Effector memory CD4-positive, alpha-beta T cell (primary cell): ENCODE data around the gene LSAMP.
"Not testable (repeated sequence)": the region's sequence is repeated elsewhere in the genome, so short reads cannot be mapped to it uniquely, and the experiment has no call there.

Experiments
- DNase-seq, 3 donors: peaks; one replicate each; pipeline ENCODE4 v3.0.0-alpha.2; 2020
- H3K27ac ChIP-seq: 2 replicates; pipeline ENCODE4 v1.7.0; 2013; ENCODE audit warnings: mild to moderate bottlenecking, low read length, moderate library complexity; ENCODE audit not compliant: insufficient read depth, poor library complexity, severe bottlenecking
- H3K27me3 ChIP-seq: replicated peaks from 2 replicates; pipeline ENCODE4 v1.7.0; 2013; ENCODE audit warnings: mild to moderate bottlenecking, low read length; ENCODE audit not compliant: insufficient read depth, control insufficient read depth, poor library complexity, severe bottlenecking
- H3K36me3 ChIP-seq: 2 replicates; pipeline ENCODE4 v1.7.0; 2013; ENCODE audit warnings: mild to moderate bottlenecking, low read length, moderate library complexity; ENCODE audit not compliant: control insufficient read depth, insufficient read depth
- H3K4me1 ChIP-seq: 2 replicates; pipeline ENCODE4 v1.7.0; 2013; ENCODE audit warnings: low read length, mild to moderate bottlenecking; ENCODE audit not compliant: control insufficient read depth, insufficient read depth, poor library complexity, severe bottlenecking
- H3K4me3 ChIP-seq: 2 replicates; pipeline ENCODE4 v1.7.0; 2013; ENCODE audit warnings: low read length, low read depth, mild to moderate bottlenecking; ENCODE audit not compliant: insufficient read depth, poor library complexity, severe bottlenecking
- H3K9me3 ChIP-seq: 2 replicates; pipeline ENCODE4 v1.7.0; 2013; ENCODE audit warnings: mild to moderate bottlenecking, low read length, moderate library complexity; ENCODE audit not compliant: control insufficient read depth

Gene LSAMP

DNA sequence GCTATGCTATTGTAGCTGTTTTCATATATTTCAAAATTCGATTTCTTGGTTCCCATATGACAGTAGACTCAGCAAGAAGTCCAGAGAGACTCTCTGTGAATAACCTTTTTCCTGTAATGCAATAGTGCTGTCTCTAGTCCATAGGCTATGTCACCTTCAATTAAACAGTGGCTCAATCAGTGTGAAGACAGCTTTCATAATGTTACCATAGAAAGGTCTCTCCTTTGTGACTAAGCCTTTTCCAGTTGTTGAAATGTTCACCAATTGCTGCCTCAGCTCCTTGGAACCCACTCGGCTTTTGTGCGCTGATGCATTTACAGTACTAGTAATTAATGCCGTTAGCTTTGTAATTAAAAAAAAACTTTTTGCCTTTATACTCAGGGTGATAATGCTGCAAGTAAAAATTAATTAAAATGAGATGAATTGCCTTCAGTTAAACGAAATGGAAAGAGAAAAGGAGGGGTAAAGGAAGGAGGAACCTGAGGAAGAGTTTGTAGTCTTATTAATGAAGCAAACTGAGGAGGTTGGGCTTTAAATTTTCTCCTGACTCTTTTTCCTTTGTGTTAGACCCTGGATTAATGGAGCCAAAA is 214.8 kb downstream of the LSAMP start:
- Histone ChIP-seq H3K27ac (no peak overlapping the region), H3K36me3 (no peaks in the 10 kb centered on the region), H3K9me3 (no peaks in the 10 kb centered on the region), H3K27me3 (no peaks in the 10 kb centered on the region), H3K4me3 (no peak overlapping the region), H3K4me1 (no peaks in the 10 kb centered on the region)
- no peak for DNase-seq

DNA sequence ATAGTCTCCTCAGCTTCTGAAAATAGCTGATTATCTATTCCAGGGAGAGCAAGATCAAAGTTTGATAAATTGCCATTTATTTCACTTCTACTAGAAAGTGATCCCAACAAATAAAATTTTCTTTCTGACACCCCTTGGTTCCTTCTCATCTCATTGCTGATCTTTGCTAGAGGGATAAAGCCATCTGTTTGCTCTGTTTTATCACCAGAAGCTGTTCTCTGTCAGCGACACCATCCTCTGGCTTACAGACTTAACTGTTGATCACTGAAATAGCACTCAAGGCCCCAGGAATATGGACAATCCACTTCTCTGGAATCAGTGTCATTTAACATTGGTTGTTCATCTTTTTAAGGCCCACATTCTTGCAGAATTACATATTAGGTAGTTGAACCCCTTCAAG is 219.0 kb downstream of the LSAMP start:
- Histone ChIP-seq H3K36me3 (no peaks in the 10 kb centered on the region), H3K4me1 (no peaks in the 10 kb centered on the region), H3K4me3 (no peak overlapping the region), H3K27me3 (no peaks in the 10 kb centered on the region), H3K27ac (no peak overlapping the region), H3K9me3 (no peaks in the 10 kb centered on the region)
- DNase-seq = no peak

DNA sequence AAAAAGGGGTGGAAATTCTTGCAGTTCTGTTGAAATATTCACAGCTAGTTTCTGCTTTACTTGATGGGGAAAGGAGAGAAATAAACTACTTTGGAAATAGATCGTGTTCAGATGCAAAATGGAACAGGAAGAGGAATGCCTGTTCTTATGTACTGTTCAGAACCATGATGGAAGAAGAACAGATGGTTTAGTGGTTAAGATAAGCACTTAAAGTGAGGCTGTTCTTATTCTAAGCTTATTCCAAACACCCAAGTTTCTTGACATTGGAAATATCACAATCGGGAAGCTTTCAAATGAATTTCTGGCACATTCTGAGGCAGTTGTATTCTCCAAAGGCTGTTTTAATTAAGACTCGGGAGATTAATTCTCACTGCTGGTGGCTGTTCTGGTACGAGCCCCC is 228.5 kb downstream of the LSAMP start:
- Histone ChIP-seq H3K4me1 (no peaks in the 10 kb centered on the region), H3K36me3 (no peaks in the 10 kb centered on the region), H3K27ac (no peak overlapping the region), H3K4me3 (no peak overlapping the region), H3K9me3 (no peaks in the 10 kb centered on the region), H3K27me3 (no peaks in the 10 kb centered on the region)
- DNase-seq = no peak

DNA sequence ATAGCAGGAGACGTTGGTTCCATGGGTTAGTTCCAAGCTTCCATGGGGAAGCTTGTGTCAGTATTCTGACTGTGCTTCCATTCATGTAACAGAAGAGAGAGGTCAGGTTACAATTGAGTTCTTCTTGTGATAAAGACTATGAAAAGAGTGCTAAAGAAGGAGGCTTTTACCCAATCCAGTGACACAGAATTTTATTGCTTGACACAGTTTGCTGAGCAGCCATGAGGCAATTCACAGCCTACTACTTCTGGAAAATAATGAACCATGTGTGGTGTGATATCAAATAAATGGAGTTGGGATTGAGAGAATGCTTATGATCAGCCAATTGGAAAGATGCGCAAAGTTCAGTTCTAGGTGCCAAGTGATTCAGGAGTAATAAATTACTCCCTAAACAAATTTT is 233.4 kb downstream of the LSAMP start:
- no peak overlapping the region for H3K4me3 ChIP-seq
- no peak overlapping the region for H3K27ac ChIP-seq
- H3K27me3 ChIP-seq = no peaks in the 10 kb centered on the region
- DNase-seq = no peak
- no peaks in the 10 kb centered on the region for H3K9me3 ChIP-seq
- H3K4me1 ChIP-seq = no peaks in the 10 kb centered on the region
- no peaks in the 10 kb centered on the region for H3K36me3 ChIP-seq

DNA sequence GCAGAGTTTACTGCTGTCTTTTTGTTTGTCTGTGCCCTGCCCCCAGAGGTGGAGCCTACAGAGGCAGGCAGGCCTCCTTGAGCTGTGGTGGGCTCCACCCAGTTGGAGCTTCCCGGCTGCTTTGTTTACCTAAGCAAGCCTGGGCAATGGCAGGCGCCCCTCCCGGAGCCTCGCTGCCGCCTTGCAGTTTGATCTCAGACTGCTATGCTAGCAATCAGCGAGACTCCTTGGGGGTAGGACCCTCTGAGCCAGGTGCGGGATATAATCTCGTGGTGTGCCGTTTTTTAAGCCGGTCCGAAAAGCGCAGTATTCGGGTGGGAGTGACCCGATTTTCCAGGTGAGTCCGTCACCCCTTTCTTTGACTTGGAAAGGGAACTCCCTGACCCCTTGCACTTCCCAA is 236.5 kb downstream of the LSAMP start:
- DNase-seq, H3K36me3 ChIP-seq, H3K27ac ChIP-seq, H3K9me3 ChIP-seq, H3K4me3 ChIP-seq, H3K27me3 ChIP-seq, H3K4me1 ChIP-seq: not testable (repeated sequence)

DNA sequence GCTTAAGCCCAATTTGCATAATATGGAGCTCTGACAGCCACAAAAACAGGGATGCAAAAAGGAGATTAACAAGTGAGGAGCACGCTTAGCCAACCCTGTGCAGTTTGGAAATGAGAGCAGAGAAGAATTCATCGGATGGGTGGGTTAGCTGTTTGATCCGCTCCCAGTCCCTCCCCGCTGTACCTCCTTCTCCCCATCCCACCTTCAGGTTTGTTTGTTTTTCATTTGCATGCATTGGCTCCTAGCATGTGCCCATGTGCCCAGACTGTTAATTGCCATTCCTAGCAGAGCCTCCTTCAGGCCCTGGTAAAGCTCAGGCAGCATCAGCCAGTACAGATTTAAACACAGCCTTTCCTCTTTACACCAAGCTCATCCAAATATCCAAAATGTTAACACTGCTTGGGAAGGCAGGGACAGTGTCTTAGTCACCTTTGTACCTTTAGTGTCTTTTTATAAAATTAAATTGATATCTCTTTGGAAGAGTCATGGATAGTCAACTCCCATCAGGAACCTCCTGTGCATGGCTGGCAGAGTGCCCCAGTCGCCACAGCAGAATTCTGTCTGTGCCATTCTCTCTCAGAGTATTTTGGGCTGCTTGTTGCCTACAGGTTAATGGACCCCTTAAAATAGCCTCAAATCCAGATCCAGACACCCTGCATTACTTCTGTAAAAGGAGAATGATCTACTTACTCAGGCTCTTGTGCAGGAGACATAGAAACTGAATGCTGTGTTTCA is 244.2 kb downstream of the LSAMP start:
- H3K27ac ChIP-seq = no peak overlapping the region
- H3K36me3 ChIP-seq = no peaks in the 10 kb centered on the region
- no peak for DNase-seq
- no peaks in the 10 kb centered on the region for H3K4me1 ChIP-seq
- no peaks in the 10 kb centered on the region for H3K9me3 ChIP-seq
- H3K27me3 ChIP-seq = no peaks in the 10 kb centered on the region
- no peak overlapping the region for H3K4me3 ChIP-seq

DNA sequence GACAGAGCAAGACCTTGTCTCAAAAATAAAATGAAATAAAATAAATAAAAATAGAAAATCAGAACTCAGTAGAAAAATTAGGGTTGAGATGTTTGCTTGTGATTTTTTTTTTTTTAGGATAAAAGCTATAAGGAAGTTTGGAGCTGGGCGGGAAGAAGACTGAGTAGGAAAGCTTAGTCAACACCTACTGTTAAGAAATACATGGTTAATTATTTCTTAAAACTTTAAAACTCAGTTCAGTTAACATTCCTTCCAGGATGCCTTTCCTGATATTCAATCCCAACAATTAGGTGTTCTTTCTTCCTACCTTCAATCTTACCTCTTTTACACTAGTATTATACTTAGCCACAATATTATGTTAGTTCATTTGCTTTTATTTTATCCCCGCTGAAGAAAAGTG is 246.2 kb downstream of the LSAMP start:
- no peaks in the 10 kb centered on the region for H3K27me3 ChIP-seq
- no peak overlapping the region for H3K27ac ChIP-seq
- DNase-seq = no peak
- H3K36me3 ChIP-seq = no peaks in the 10 kb centered on the region
- no peaks in the 10 kb centered on the region for H3K4me1 ChIP-seq
- no peak overlapping the region for H3K4me3 ChIP-seq
- no peaks in the 10 kb centered on the region for H3K9me3 ChIP-seq

DNA sequence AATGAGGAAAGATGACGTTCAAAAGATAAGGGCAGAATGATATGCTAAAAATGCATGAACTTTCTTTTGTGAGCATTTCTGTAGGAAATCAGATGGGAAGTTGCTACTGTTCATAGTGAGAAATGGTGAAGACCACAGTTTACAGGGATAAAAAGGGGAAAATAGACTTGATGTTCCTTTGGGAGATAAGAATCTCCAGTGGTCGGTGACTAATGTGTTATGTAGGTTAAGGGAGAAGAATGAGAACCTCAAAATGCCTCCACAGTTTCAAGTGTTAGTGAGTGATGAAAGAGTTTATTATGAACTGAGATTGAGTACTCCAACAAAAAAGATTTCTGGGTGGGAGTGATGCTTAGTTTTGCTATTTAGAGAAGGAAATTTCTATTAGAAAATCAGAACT is 247.2 kb downstream of the LSAMP start:
- Histone ChIP-seq H3K27me3 (no peaks in the 10 kb centered on the region), H3K27ac (no peak overlapping the region), H3K4me3 (no peak overlapping the region), H3K9me3 (no peaks in the 10 kb centered on the region), H3K36me3 (no peaks in the 10 kb centered on the region), H3K4me1 (no peaks in the 10 kb centered on the region)
- DNase-seq = no peak

DNA sequence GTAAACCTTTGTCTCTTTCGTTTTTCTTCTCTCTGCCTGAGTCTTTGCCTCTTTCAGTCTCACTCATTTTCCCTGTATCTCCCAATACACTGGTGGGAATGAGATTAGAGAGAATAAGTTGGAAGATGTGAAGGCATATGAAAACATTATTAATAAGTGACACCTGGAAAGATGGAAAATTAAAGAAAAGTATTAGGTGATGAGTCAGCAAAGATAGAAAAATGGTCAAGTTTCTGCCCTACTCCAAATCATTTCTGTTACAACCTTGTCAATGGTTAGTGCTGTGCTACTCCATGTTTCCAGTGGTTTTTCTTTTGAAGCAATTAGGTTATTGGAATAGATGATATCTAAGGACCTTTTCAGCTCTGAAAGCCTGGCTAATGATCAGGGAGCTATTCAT is 252.8 kb downstream of the LSAMP start:
- no peak for DNase-seq
- Histone ChIP-seq H3K27me3 (no peaks in the 10 kb centered on the region), H3K9me3 (no peaks in the 10 kb centered on the region), H3K36me3 (no peaks in the 10 kb centered on the region), H3K4me3 (no peak overlapping the region), H3K4me1 (no peaks in the 10 kb centered on the region), H3K27ac (no peak overlapping the region)

DNA sequence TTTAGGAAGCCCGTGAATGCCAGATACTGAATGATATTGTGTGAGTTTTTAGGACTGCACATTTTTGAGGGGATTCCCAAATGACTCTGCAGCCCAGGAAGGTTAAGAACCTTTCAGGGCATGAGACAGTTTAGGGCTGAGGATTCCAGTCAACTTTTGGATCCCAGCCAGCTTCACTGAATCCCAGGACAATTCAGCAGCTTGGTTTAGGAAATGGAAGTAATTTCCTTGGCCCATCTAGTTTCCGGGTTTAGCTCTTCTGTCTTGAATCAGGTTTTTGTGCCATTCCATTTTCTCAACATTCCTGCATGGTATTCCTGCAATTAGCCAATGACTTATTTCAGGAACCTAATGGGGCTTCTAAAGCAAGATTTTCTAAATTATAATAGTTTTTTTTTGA is 253.9 kb downstream of the LSAMP start:
- no peak for DNase-seq
- no peaks in the 10 kb centered on the region for H3K36me3 ChIP-seq
- H3K4me1 ChIP-seq = no peaks in the 10 kb centered on the region
- no peaks in the 10 kb centered on the region for H3K27me3 ChIP-seq
- no peak overlapping the region for H3K27ac ChIP-seq
- no peak overlapping the region for H3K4me3 ChIP-seq
- no peaks in the 10 kb centered on the region for H3K9me3 ChIP-seq
